Measurements from ENCODE around the gene COMP.
"Not testable (repeated sequence)": the region's sequence is repeated elsewhere in the genome, so short reads cannot be mapped to it uniquely, and the experiment has no call there.

COMP gene

DNA sequence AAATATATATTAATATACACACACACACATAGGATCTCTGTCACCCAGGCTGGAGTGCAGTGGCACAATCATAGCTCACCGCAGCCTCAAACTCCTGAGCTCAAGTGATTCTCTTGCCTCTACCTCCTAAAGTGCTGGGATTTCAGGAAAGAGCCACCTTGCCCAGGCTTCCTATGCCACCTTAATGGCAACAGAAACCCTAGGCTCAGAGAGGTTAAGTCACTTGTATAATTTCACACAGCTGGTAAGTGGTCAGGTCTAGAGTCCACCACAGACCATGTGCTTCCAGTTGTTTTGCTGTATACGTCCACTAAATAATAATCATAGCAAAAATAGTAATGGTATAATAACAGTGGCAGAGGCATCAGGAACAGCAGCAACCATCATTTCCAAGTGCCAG lies 39.4 kb upstream of the COMP start:
- no peak overlapping the region for H3K4me3 ChIP-seq (ENCODE audit: low read length in 2 of 2)
- H3K36me3 ChIP-seq (ENCODE audit: control insufficient read depth in 2 of 2, insufficient read depth in 2 of 2, low read length in 2 of 2), result no peaks in the 10 kb centered on the region
- no peaks in the 10 kb centered on the region for H3K27me3 ChIP-seq (ENCODE audit: control insufficient read depth in 1 of 2, insufficient read depth in 2 of 2, low read length in 2 of 2)
- no peak overlapping the region for H3K27ac ChIP-seq (ENCODE audit: low read length)
- peaks cover 27% of the 10 kb centered on the region for H3K4me1 ChIP-seq (ENCODE audit: control insufficient read depth, insufficient read depth, low read length)
- peaks cover 3 to 12% of the 10 kb centered on the region in 2 donors for H3K9me3 ChIP-seq (ENCODE audit: control insufficient read depth in 2 of 2, low read length in 2 of 2)
- H3K9ac ChIP-seq (ENCODE audit: low read length in 2 of 2), result no peak overlapping the region

DNA sequence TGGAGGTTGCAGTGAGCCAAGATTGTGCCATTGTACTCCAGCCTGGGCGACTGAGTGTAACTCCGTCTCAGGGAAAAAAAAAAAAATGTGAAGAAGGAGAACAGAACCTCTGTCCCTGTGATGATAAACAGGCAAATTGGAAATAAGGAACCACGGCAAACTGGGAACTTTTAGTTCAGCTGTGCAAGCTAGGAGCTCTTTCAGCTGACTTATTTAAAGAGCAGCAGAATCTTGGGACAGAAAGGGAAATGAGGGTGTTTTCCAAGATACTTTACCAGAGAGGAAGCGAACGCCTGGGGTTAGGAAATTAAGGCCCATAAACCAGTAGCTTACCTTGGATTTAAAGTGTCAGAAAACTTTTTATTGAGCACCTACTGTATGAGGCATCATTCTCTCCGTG lies 37.7 kb upstream of the COMP start:
- no peak overlapping the region for H3K4me3 ChIP-seq (ENCODE audit: low read length in 2 of 2)
- no peak overlapping the region for H3K27ac ChIP-seq (ENCODE audit: low read length)
- H3K4me1 ChIP-seq (ENCODE audit: control insufficient read depth, insufficient read depth, low read length), result peaks cover 16% of the 10 kb centered on the region
- H3K36me3 ChIP-seq (ENCODE audit: control insufficient read depth in 2 of 2, insufficient read depth in 2 of 2, low read length in 2 of 2), result no peaks in the 10 kb centered on the region
- no peaks in the 10 kb centered on the region for H3K27me3 ChIP-seq (ENCODE audit: control insufficient read depth in 1 of 2, insufficient read depth in 2 of 2, low read length in 2 of 2)
- H3K9ac ChIP-seq (ENCODE audit: low read length in 2 of 2), result no peak overlapping the region
- peaks cover 3 to 12% of the 10 kb centered on the region in 2 donors for H3K9me3 ChIP-seq (ENCODE audit: control insufficient read depth in 2 of 2, low read length in 2 of 2)

GRCh38 chr19:18817574-18817973 lies 26.5 kb upstream of the COMP start:
- no peaks in the 10 kb centered on the region for H3K9me3 ChIP-seq (ENCODE audit: control insufficient read depth in 2 of 2, low read length in 2 of 2)
- H3K4me3 ChIP-seq (ENCODE audit: low read length in 2 of 2), result no peak overlapping the region
- no peak overlapping the region for H3K27ac ChIP-seq (ENCODE audit: low read length)
- no peaks in the 10 kb centered on the region for H3K27me3 ChIP-seq (ENCODE audit: control insufficient read depth in 1 of 2, insufficient read depth in 2 of 2, low read length in 2 of 2)
- no peaks in the 10 kb centered on the region for H3K36me3 ChIP-seq (ENCODE audit: control insufficient read depth in 2 of 2, insufficient read depth in 2 of 2, low read length in 2 of 2)
- no peak overlapping the region for H3K9ac ChIP-seq (ENCODE audit: low read length in 2 of 2)
- H3K4me1 ChIP-seq (ENCODE audit: control insufficient read depth, insufficient read depth, low read length), result no peaks in the 10 kb centered on the region

DNA sequence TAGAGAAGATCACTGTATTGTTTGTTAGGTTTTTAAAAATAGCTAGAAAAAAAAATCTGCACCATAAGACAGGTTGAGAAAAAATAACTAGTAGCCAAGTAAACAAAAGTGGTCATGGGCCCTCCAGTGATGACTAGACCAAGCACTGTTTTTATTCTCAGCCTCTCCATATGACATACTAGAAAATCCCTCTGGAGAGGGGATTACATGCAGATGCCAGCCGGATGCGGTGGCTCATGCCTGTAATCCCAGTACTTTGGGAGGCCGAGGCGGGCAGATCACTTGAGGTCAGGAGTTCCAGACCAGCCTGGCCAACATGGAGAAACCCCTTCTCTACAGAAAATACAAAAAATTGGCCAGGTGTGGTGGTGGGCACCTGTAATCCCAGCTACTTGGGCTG lies 25.5 kb upstream of the COMP start:
- not testable (repeated sequence) for H3K27ac ChIP-seq (ENCODE audit: low read length); H3K4me1 ChIP-seq (ENCODE audit: control insufficient read depth, insufficient read depth, low read length); H3K9ac ChIP-seq (ENCODE audit: low read length in 2 of 2); H3K27me3 ChIP-seq (ENCODE audit: control insufficient read depth in 1 of 2, insufficient read depth in 2 of 2, low read length in 2 of 2); H3K4me3 ChIP-seq (ENCODE audit: low read length in 2 of 2); H3K36me3 ChIP-seq (ENCODE audit: control insufficient read depth in 2 of 2, insufficient read depth in 2 of 2, low read length in 2 of 2); H3K9me3 ChIP-seq (ENCODE audit: control insufficient read depth in 2 of 2, low read length in 2 of 2)

GRCh38 chr19:18815673-18816072 lies 24.6 kb upstream of the COMP start:
- Histone ChIP-seq H3K27ac (ENCODE audit: low read length) (no peak overlapping the region), H3K9me3 (ENCODE audit: control insufficient read depth in 2 of 2, low read length in 2 of 2) (no peaks in the 10 kb centered on the region), H3K4me1 (ENCODE audit: control insufficient read depth, insufficient read depth, low read length) (no peaks in the 10 kb centered on the region), H3K9ac (ENCODE audit: low read length in 2 of 2) (no peak overlapping the region), H3K36me3 (ENCODE audit: control insufficient read depth in 2 of 2, insufficient read depth in 2 of 2, low read length in 2 of 2) (no peaks in the 10 kb centered on the region), H3K27me3 (ENCODE audit: control insufficient read depth in 1 of 2, insufficient read depth in 2 of 2, low read length in 2 of 2) (no peaks in the 10 kb centered on the region), H3K4me3 (ENCODE audit: low read length in 2 of 2) (no peak overlapping the region)

DNA sequence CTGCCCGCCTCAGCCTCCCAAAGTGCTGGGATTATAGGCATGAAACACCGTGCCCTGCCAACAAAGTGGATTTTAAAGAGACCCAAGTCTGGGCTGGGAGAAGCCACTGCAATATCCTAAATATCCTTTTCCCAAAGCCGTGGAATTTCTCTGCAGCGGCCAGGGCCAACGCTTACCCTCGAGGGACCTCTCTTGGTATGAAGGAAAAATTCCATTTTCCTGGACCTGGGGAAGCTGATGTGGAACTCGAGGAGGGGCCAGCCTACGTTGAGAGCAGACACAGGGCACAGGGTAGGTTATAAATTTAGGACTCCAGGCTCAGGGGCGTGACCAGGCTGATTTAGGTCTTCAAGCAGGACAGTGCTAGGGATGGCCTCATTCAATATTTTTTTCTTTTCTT lies 23.0 kb upstream of the COMP start:
- Histone ChIP-seq H3K4me3 (ENCODE audit: low read length in 2 of 2) (no peak overlapping the region), H3K27me3 (ENCODE audit: control insufficient read depth in 1 of 2, insufficient read depth in 2 of 2, low read length in 2 of 2) (no peaks in the 10 kb centered on the region)

DNA sequence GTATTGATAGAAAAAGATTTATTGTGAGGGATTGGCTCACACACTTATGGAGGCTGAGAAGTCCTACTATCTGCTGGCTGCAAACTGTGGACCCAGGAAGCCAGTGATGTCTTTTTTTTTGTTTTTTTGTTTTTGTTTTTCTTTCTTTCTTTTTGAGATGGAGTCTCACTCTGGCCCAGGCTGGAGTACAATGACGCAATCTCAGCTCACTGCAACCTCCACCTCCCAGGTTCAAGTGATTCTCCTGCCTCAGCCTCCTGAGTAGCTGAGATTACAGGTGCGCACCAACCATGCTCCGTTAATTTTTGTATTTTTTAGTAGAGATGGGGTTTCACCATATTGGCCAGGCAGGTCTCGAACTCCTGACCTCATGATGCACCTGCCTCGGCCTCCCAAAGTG lies 20.5 kb upstream of the COMP start:
- H3K27me3 ChIP-seq (ENCODE audit: control insufficient read depth in 1 of 2, insufficient read depth in 2 of 2, low read length in 2 of 2); H3K9me3 ChIP-seq (ENCODE audit: control insufficient read depth in 2 of 2, low read length in 2 of 2); H3K27ac ChIP-seq (ENCODE audit: low read length); H3K4me1 ChIP-seq (ENCODE audit: control insufficient read depth, insufficient read depth, low read length); H3K9ac ChIP-seq (ENCODE audit: low read length in 2 of 2); H3K4me3 ChIP-seq (ENCODE audit: low read length in 2 of 2); H3K36me3 ChIP-seq (ENCODE audit: control insufficient read depth in 2 of 2, insufficient read depth in 2 of 2, low read length in 2 of 2): not testable (repeated sequence)

More for the DNA sequence above, 23.0 kb upstream of the COMP start:
- Histone ChIP-seq H3K36me3 (ENCODE audit: control insufficient read depth in 2 of 2, insufficient read depth in 2 of 2, low read length in 2 of 2) (no peaks in the 10 kb centered on the region), H3K9ac (ENCODE audit: low read length in 2 of 2) (no peak overlapping the region), H3K4me1 (ENCODE audit: control insufficient read depth, insufficient read depth, low read length) (no peaks in the 10 kb centered on the region), H3K9me3 (ENCODE audit: control insufficient read depth in 2 of 2, low read length in 2 of 2) (no peaks in the 10 kb centered on the region), H3K27ac (ENCODE audit: low read length) (no peak overlapping the region)

- Histone ChIP-seq H3K4me1 (ENCODE audit: control insufficient read depth, insufficient read depth, low read length) (no peaks in the 10 kb centered on the region), H3K9me3 (ENCODE audit: control insufficient read depth in 2 of 2, low read length in 2 of 2) (no peaks in the 10 kb centered on the region), H3K4me3 (ENCODE audit: low read length in 2 of 2) (no peak overlapping the region), H3K36me3 (ENCODE audit: control insufficient read depth in 2 of 2, insufficient read depth in 2 of 2, low read length in 2 of 2) (no peaks in the 10 kb centered on the region), H3K27me3 (ENCODE audit: control insufficient read depth in 1 of 2, insufficient read depth in 2 of 2, low read length in 2 of 2) (no peaks in the 10 kb centered on the region), H3K9ac (ENCODE audit: low read length in 2 of 2) (no peak overlapping the region), H3K27ac (ENCODE audit: low read length) (no peak overlapping the region)
These were observed 18.2 kb upstream of the COMP start for GRCh38 chr19:18809149-18809868.

GRCh38 chr19:18807861-18808331 lies 16.8 kb upstream of the COMP start:
- no peak overlapping the region for H3K9ac ChIP-seq (ENCODE audit: low read length in 2 of 2)
- no peak overlapping the region for H3K27ac ChIP-seq (ENCODE audit: low read length)
- H3K9me3 ChIP-seq (ENCODE audit: control insufficient read depth in 2 of 2, low read length in 2 of 2), result no peaks in the 10 kb centered on the region
- H3K4me1 ChIP-seq (ENCODE audit: control insufficient read depth, insufficient read depth, low read length), result no peaks in the 10 kb centered on the region
- no peaks in the 10 kb centered on the region for H3K36me3 ChIP-seq (ENCODE audit: control insufficient read depth in 2 of 2, insufficient read depth in 2 of 2, low read length in 2 of 2)
- H3K4me3 ChIP-seq (ENCODE audit: low read length in 2 of 2), result no peak overlapping the region
- peaks cover 0 to 2% of the 10 kb centered on the region in 2 donors for H3K27me3 ChIP-seq (ENCODE audit: control insufficient read depth in 1 of 2, insufficient read depth in 2 of 2, low read length in 2 of 2)

DNA sequence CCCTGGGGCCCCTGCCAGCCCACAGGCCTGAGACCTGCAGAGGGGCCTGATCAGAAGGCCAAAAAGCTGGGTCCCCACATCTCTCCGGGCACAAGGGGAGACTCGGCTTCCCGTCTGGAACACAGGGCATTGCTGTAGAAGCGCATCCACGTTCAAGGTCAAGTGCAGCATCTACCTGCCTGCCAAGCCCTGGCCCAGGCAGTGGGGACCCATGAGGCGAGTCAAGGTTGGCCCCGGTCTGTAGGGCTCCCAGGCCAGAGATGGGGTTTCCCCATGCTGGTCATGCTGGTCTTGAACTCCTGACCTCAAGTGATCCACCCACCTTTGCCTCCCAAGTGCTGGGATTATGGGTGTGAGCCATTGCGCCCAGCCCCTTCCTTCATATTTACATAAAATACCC lies 13.5 kb upstream of the COMP start:
- Histone ChIP-seq H3K9me3 (ENCODE audit: control insufficient read depth in 2 of 2, low read length in 2 of 2) (no peaks in the 10 kb centered on the region), H3K36me3 (ENCODE audit: control insufficient read depth in 2 of 2, insufficient read depth in 2 of 2, low read length in 2 of 2) (no peaks in the 10 kb centered on the region), H3K4me3 (ENCODE audit: low read length in 2 of 2) (no peak overlapping the region), H3K4me1 (ENCODE audit: control insufficient read depth, insufficient read depth, low read length) (no peaks in the 10 kb centered on the region), H3K27ac (ENCODE audit: low read length) (no peak overlapping the region), H3K27me3 (ENCODE audit: control insufficient read depth in 1 of 2, insufficient read depth in 2 of 2, low read length in 2 of 2) (peaks cover under 1 to 6% of the 10 kb centered on the region in 2 donors), H3K9ac (ENCODE audit: low read length in 2 of 2) (no peak overlapping the region)

DNA sequence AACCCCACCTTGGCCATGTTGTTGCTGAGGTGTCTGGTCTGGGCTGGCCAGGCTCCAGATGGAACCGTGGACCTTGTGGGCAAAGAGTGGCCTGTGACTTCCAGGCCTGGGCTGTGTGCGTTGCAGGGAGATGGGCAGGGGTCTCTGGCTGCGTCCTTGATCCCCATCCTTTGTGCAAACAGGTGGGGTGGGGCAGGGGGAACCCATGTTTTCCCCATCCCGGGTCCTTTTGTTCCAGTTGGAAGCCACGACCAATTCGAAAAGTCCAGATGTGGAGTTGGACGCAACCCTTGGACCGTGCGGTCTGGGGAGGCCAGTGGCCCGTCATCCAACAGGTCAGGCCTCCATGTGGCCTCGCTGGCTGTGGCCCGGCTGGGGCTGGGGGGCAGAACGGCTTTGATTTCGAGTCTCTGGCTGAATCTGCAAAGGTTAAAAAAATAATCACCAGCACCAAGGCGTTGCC lies 13.1 kb upstream of the COMP start:
- Histone ChIP-seq H3K9me3 (ENCODE audit: control insufficient read depth in 2 of 2, low read length in 2 of 2) (no peaks in the 10 kb centered on the region), H3K27me3 (ENCODE audit: control insufficient read depth in 1 of 2, insufficient read depth in 2 of 2, low read length in 2 of 2) (peaks cover 3 to 6% of the 10 kb centered on the region in 2 donors), H3K9ac (ENCODE audit: low read length in 2 of 2) (no peak overlapping the region), H3K27ac (ENCODE audit: low read length) (no peak overlapping the region), H3K4me3 (ENCODE audit: low read length in 2 of 2) (no peak overlapping the region), H3K4me1 (ENCODE audit: control insufficient read depth, insufficient read depth, low read length) (no peaks in the 10 kb centered on the region), H3K36me3 (ENCODE audit: control insufficient read depth in 2 of 2, insufficient read depth in 2 of 2, low read length in 2 of 2) (no peaks in the 10 kb centered on the region)
